Ammon's horn (tissue), 1 donor: ENCODE measurements around the gene KCTD15.

Experiments
- DNase-seq: peaks from one replicate; pipeline ENCODE4 v3.0.0-alpha.2; 2016; ENCODE audit warnings: low spot score

Gene KCTD15

DNA sequence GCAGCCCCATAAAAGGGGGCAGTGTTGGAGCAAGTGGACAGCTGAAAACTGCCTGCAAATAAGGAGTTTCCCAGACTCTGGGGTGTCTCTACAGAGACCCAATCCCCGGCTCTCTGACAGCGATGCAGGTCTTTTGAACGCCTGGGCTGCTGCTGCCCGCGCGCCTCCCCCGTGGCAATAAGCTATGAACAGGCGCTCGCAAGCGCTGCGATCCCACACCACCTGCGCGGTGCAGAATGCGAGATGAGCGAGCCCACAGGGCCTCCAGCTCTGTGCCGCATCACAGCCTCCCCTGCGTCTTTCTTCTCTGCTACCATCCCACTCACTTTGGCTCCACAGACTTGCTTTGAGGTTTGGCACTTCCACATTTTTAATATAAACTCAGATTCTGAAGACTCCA, 62.3 kb downstream of the KCTD15 start:
- DNase-seq = no peak

DNA sequence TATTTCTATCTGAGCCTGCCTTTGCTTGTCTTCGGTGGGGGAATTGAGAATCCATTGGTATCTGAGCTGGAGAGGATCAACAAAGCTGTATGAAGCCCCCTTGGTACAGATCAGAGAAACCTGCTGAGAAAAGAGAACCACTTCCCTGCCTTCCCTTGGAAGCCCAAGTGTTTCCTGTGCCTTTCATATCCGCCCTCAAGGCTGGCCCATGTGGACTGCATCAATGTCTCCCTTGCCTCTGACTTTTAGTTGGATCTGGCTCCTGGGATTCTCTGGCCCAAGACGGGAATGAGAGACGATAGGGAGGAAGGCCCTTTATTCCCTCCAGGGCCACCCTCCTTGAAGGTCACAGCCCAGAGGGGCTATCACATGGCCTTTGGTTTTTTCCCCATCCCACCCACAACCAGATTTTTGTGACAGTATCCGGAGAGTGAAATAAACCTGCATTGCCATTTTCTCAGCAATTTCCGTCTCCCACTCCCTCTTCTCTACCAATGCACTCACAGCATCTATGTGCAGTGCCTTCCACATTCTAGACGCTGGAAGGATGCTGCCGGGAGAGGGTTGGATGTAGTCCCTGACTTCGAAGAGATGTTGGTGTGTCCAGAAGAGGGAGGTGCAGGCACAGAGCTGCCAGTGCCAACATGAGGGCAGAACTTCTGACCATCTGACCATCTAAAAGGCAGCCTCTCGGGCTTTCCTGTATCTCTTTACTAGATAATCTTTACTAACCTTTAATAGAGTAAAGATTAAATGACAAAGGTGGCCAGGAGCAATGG, 63.8 kb downstream of the KCTD15 start:
- DNase-seq = no peak

DNA sequence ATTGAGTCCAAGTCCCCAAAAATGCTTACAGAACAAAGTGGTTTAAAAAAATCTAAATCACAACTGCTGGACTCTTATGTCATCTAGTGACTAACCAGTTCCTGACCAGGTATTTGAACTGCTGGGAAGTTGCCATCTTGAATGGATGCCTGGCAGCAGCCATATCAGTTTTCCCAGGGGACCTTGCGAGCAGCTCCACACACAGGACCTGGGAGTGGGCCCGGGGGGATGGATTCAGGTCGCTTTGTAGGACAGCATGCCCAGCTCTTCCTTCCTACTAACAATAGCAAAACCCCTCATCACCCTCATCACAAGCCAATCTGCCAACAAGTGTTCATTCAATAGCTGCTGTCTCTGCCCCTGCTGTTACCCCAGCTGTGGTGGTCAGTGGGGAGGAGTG, 65.3 kb downstream of the KCTD15 start:
- DNase-seq = no peak

DNA sequence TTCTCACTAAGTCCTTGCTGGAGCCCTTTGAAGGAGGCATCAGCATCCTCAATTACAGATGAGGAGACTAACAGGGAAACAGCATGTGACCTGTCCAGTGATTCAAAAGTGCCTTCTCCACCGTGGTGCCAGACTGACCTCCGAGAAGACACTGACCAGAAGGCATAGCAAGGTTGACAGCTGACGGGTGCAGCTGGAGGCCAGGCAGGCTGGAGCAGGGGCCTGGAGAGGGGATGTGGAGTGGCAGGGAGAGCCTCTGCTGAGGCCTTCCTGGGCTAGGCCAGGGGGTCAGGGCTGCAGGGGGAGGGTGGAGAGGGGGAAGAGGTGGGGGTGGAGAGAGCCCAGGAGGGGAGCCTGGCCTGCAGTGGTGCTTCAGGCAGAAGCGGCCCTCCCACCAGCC, 66.3 kb downstream of the KCTD15 start:
- DNase-seq = no peak

DNA sequence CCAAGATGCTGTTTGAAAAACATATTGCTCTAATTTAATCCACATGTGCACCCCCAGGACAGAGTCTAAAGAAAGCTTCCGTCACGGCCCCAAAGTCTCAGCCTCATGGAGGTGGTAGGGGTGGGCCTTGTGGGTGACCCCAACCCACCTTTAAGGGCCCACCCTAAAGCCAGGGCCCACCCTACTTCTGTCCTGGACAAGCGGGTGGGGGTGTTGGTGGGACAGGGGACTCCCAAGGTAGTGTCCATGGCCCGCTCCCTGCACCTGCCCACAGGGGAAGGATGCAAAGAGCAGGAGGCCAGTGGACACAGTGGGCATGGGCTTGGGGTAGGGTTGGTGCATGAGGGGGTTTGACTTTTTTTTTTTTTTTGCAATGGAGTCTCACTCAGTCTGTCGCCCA, 66.8 kb downstream of the KCTD15 start:
- no peak for DNase-seq

DNA sequence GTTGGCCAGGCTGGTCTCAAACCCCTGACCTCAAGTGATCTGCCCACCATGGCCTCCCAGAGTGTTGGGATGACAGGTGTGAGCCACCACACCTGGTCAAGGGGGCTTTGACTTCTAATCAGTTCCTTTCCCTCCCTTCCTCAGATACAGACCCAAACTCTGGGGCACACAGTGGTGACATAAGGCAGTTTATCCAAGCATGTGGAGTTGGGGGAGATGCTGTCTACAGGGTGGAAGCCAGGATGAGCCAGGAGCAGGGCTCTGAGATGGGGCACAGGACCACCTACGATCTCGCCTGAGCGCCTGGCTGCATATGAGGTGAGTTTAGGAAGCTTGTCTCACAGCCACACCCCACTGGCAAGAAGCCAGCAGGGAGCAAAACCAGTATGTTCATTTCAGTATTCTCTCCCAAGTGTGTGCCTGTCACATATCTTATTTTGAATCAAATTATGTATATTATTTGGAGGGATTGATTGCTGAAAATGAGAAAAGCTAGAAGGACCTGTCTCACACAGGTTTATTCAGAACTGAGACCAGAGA, 67.7 kb downstream of the KCTD15 start:
- no peak for DNase-seq

DNA sequence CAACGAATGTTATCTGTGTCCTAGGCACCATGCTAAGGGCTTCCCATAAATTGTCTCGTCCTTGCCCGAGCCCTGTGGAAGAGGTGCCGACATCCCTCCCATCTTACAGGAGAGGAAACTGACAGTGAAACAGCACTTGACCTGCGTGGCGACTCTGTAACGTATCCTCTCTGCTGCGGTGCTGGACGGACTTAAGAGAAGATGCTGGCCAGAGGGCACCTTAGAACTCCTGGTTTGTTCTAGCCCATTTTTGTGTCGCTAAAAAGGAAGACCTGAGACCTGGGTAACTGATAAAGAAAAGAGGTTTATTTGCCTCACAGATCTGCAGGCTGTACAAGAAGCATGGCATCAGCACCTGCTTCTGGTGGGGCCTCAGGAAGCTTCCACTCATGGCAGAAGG, 68.6 kb downstream of the KCTD15 start:
- DNase-seq = no peak
